ENCODE data around the gene UBQLN4. TPM values are rescaled to one million over a fixed set of nuclear protein-coding genes. Genes with fewer than 3 reads are reported as not detected.

UBQLN4 gene
- total RNA-seq, 6 donors from 2014 or later: 22.2 to 39.8 (median 24.5) TPM

- H3K27ac ChIP-seq: peak within 1 kb of the TSS in 3 of 4 donors; percentile 25 to 70 (median 70)
- ATAC-seq (ENCODE audit: low FRiP score in 2 of 2): peak; percentile 49 to 90
Observed at GRCh38 chr1:156060937-156061636, 7.5 kb upstream of the UBQLN4 start, which contains the start of gene RAB25. RAB25 (plus strand) TSS chr1:156061160; CDS start chr1:156061401, 241 bp downstream.

GRCh38 chr1:156056326-156056849 is 2.8 kb upstream of the UBQLN4 start:
- no peak for TF ChIP-seq CTCF (IDR thresholded peaks at IDR 0.05)
- no peak for TF ChIP-seq POLR2A (IDR thresholded peaks at IDR 0.05)
- no peak for TF ChIP-seq EP300 (IDR thresholded peaks at IDR 0.05)
- TF ChIP-seq POLR2AphosphoS5 (IDR thresholded peaks at IDR 0.05): no peak
- DNase-seq (no peak), ATAC-seq (ENCODE audit: low FRiP score in 2 of 2) (no peak)
- peaks cover 0 to 16% (median 6%) of the 10 kb centered on the region in 4 donors for H3K36me3 ChIP-seq
- peak overlapping the region in 1 of 4 donors; percentile 90 for H3K27ac ChIP-seq
- H3K4me1 ChIP-seq: peaks cover 13 to 25% (median 20%) of the 10 kb centered on the region in 4 donors
- H3K27me3 ChIP-seq: no peaks in the 10 kb centered on the region
- no peaks in the 10 kb centered on the region for H3K9me3 ChIP-seq
- H3K4me3 ChIP-seq: no peak overlapping the region
- 86 to 100% methylated on average over 1 of the region's 1 CpG for WGBS, 2 donors

More at GRCh38 chr1:156060937-156061636, 7.5 kb upstream of the UBQLN4 start, which contains the start of gene RAB25:
- H3K27me3 ChIP-seq: no peaks in the 10 kb centered on the region
- H3K4me1 ChIP-seq: peaks cover 0 to 10% (median 4%) of the 10 kb centered on the region in 4 donors
- peaks cover 0 to 15% (median 6%) of the 10 kb centered on the region in 4 donors for H3K36me3 ChIP-seq
- peak within 1 kb of the TSS; percentile 9 to 54 (median 44) for H3K4me3 ChIP-seq
- peak in 2 of 4 donors; percentile 29 to 64 for TF ChIP-seq POLR2A (IDR thresholded peaks at IDR 0.05)
- peak in 1 of 2 donors; percentile 43 for TF ChIP-seq POLR2AphosphoS5 (IDR thresholded peaks at IDR 0.05)
- TF ChIP-seq EP300 (IDR thresholded peaks at IDR 0.05): no peak
- DNase-seq: peak in 1 of 2 donors; percentile 89
- no peaks in the 10 kb centered on the region for H3K9me3 ChIP-seq
- WGBS, 2 donors: 48 to 56% methylated on average over 11 of the region's 11 CpGs

GRCh38 chr1:156055281-156056048 is 1.9 kb upstream of the UBQLN4 start:
- peaks cover 0 to 16% (median 7%) of the 10 kb centered on the region in 4 donors for H3K36me3 ChIP-seq
- H3K4me1 ChIP-seq: peaks cover 13 to 27% (median 20%) of the 10 kb centered on the region in 4 donors
- no peak for TF ChIP-seq CTCF (IDR thresholded peaks at IDR 0.05)
- TF ChIP-seq POLR2AphosphoS5 (IDR thresholded peaks at IDR 0.05): no peak
- no peak for TF ChIP-seq POLR2A (IDR thresholded peaks at IDR 0.05)
- no peak for TF ChIP-seq EP300 (IDR thresholded peaks at IDR 0.05)
- peak overlapping the region; percentile 82 to 90 (median 87) for H3K27ac ChIP-seq
- 20 to 45% methylated on average over 6 to 16 of the region's 17 CpGs for WGBS, 2 donors
- no peak for DNase-seq
- H3K27me3 ChIP-seq: no peaks in the 10 kb centered on the region
- H3K4me3 ChIP-seq: peak overlapping the region; percentile 59 to 99 (median 92)
- no peak for ATAC-seq (ENCODE audit: low FRiP score in 2 of 2)
- H3K9me3 ChIP-seq: no peaks in the 10 kb centered on the region

GRCh38 chr1:156054500-156055280 is 1.1 kb upstream of the UBQLN4 start, which contains the start of gene LAMTOR2:
LAMTOR2 (plus strand) TSS chr1:156054782; CDS start chr1:156054890, 108 bp downstream.
- Histone ChIP-seq H3K4me1 (peaks cover 13 to 31% (median 20%) of the 10 kb centered on the region in 4 donors), H3K27ac (peak within 1 kb of the TSS; percentile 82 to 90 (median 87)), H3K9me3 (no peaks in the 10 kb centered on the region), H3K36me3 (peaks cover 0 to 24% (median 10%) of the 10 kb centered on the region in 4 donors), H3K4me3 (peak within 1 kb of the TSS; percentile 59 to 99 (median 92)), H3K27me3 (no peaks in the 10 kb centered on the region)
- ATAC-seq (ENCODE audit: low FRiP score in 2 of 2) (peak; percentile 95 to 97), DNase-seq (peak; percentile 96 to 99)
- peak in 2 of 4 donors; percentile 72 to 78 for TF ChIP-seq POLR2A (IDR thresholded peaks at IDR 0.05)
- TF ChIP-seq POLR2AphosphoS5 (IDR thresholded peaks at IDR 0.05): peak; percentile 76 to 80
- TF ChIP-seq EP300 (IDR thresholded peaks at IDR 0.05): no peak
- TF ChIP-seq CTCF (IDR thresholded peaks at IDR 0.05): peak in 2 of 6 experiments; percentile 26
- WGBS, 2 donors: 0 to 1% methylated on average over 10 to 38 of the region's 53 CpGs
